GM10248 (cell line): Measurements from ENCODE around the gene COL11A2.
"Not testable (repeated sequence)": the region's sequence is repeated elsewhere in the genome, so short reads cannot be mapped to it uniquely, and the experiment has no call there.

Experiments
- CTCF ChIA-PET: fragments of 300-600 bp; sonication (Branson Sonifier 250); formaldehyde crosslinking; extraction: SDS; loops from one replicate; lab custom pipeline; 2021; ENCODE audit warnings: antibody characterized with exemption; lab: Yijun Ruan, JAX
- POLR2A ChIA-PET: fragments of 350-650 bp; sonication (Branson Sonifier 250); formaldehyde crosslinking; extraction: SDS; loops from one replicate; lab custom pipeline; 2020; ENCODE audit warnings: antibody characterized with exemption; lab: Yijun Ruan, JAX
- DNase-seq: peaks from one replicate; pipeline ENCODE4 v3.0.0; 2012; ENCODE audit errors: extremely low spot score
- TF ChIP-seq, protein P1 (sequence below): IDR thresholded peaks from 2 replicates; pipeline ENCODE4 v1.5.1; 2012; ENCODE audit warnings: mild to moderate bottlenecking, low read depth; ENCODE audit errors: extremely low read depth, missing control alignments, control extremely low read depth

COL11A2 gene

DNA sequence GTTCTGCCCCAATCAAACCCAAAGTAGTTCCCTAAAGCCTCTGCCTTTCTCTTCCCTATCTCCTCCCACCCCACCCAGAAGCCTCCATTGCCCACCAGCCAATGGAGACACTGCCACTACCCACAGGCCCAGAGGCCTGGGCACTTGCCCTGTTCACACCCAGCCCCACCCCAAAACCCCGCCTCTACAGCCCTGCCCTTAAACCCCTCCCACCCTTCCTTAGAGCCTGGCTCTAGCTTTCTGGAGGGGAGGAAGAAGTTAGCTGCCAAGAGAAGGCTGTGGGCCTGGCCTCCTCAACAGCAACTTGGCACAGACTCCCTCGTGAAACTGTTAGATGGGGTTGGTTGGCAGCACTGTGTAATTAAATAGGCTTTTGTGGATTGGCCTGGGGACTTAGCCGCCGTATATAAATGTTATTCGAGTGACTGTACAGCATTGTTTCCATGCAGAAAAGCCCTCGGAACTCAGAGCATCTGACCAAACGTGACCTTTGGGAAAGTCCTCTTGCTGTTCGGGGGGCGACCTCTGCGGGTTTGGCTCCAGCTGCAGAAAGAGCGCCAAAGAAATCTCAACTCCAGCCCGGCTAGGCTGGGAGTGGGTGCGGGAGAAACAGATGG, 31.4 kb downstream of the COL11A2 start:
- DNase-seq, result no peak
- ChIA-PET CTCF (interaction anchor here (0.6 to 4.9 kb wide), 21 partner anchors 10 to 220 kb away, joined by 3 to 41 read pairs (median 4); partner anchors contain the start of genes HLA-DMA and HLA-DMB), POLR2A (no interaction called here)
- TF ChIP-seq, protein P1, sequence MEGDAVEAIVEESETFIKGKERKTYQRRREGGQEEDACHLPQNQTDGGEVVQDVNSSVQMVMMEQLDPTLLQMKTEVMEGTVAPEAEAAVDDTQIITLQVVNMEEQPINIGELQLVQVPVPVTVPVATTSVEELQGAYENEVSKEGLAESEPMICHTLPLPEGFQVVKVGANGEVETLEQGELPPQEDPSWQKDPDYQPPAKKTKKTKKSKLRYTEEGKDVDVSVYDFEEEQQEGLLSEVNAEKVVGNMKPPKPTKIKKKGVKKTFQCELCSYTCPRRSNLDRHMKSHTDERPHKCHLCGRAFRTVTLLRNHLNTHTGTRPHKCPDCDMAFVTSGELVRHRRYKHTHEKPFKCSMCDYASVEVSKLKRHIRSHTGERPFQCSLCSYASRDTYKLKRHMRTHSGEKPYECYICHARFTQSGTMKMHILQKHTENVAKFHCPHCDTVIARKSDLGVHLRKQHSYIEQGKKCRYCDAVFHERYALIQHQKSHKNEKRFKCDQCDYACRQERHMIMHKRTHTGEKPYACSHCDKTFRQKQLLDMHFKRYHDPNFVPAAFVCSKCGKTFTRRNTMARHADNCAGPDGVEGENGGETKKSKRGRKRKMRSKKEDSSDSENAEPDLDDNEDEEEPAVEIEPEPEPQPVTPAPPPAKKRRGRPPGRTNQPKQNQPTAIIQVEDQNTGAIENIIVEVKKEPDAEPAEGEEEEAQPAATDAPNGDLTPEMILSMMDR, result no peak

DNA sequence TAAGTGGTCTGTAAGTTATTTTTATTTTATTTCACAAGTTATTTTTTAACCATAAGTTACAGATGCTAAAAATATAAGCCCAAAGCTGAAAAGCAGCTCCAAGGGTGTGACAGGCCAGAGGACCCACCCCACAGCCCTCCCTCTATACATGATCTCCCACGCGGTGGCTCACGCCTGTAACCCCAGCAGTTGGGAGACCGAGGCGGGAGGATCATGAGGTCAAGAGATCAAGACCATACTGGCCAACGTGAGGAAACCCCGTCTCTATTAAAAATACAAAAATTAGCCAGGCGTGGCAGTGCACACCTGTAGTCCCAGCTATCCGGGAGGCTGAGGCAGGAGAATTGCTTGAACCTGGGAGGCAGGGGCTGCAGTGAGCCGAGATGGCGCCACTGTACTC, 32.2 kb downstream of the COL11A2 start:
- ChIA-PET POLR2A (no interaction called here), CTCF (interaction anchor here (0.6 to 4.9 kb wide), 12 partner anchors 8 to 95 kb away, joined by 3 to 41 read pairs (median 5); no protein-coding TSS in a partner anchor)
- TF ChIP-seq, protein P1, result no peak
- DNase-seq, result no peak

DNA sequence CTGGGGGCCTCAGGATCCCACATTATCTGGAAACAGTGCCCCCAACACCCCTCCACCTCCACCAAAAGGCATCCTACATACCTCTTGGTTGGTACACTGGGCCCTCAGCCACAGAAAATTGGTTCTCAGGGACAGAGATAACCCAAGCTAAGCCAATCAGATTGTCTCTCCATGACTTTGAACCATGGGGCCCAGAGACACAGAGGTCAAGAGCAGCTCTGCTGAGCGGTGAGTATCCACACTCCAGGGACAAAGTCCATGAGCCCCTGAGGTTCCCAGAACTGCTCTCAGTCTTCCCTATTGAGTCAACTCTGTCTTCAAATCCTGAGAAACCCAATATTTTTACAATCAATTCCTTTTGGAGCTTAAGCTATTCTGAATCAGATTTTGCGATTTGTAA, 35.3 kb downstream of the COL11A2 start:
- no peak for DNase-seq
- ChIA-PET POLR2A (no interaction called here), CTCF (interaction anchor here (1.0 to 3.7 kb wide), 5 partner anchors 8 to 271 kb away, joined by 3 to 27 read pairs (median 3); no protein-coding TSS in a partner anchor)
- TF ChIP-seq, protein P1, result no peak

DNA sequence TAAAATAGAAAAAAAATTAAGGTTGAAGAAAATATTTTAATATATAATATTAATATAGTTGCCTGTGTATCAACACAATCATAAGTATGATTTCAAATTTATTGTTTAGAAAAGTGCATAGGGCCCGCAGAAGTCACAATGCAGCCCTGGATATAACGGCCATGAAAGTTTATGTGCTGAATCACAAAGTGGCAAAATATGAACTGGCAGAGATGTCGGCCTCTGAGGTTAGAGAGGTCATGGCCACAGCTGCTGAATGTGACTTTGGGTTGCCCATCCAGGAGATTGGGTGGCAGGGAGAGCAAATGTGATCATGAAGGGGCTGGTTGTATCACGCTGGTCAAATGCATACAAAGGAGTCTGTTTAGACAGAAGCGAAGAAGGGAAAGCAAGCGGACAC, 35.7 kb downstream of the COL11A2 start:
- DNase-seq, result no peak
- TF ChIP-seq, protein P1, result no peak
- ChIA-PET CTCF (interaction anchor here (1.0 to 3.7 kb wide), 3 partner anchors 7 to 92 kb away, joined by 3 to 27 read pairs (median 5); no protein-coding TSS in a partner anchor), POLR2A (no interaction called here)

DNA sequence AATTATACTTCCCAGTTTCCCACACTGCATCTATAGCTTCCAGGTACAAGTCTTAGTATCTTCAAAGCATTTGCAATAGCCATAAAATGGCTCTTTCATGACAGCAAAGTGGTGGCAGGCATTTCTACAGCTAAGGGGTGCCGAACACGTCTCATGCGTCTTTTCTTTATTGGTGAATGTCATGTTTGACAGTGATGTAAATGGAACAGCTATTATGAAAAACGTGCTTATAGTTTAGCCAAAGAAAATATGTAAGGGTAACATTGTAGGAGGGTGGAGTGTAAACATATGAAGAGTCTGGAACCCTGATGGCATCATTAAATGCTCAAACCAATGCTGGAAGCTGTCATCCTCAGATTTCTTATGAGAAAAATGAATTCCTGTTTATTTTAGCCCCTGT, 37.9 kb downstream of the COL11A2 start:
- CTCF ChIA-PET, result interaction anchor here (0.8 to 7.7 kb wide), 12 partner anchors 8 to 157 kb away, joined by 3 to 52 read pairs (median 4); partner anchors contain the start of gene HLA-DPA1
- no peak for DNase-seq
- TF ChIP-seq, protein P1, result no peak
- POLR2A ChIA-PET, result no interaction called here

DNA sequence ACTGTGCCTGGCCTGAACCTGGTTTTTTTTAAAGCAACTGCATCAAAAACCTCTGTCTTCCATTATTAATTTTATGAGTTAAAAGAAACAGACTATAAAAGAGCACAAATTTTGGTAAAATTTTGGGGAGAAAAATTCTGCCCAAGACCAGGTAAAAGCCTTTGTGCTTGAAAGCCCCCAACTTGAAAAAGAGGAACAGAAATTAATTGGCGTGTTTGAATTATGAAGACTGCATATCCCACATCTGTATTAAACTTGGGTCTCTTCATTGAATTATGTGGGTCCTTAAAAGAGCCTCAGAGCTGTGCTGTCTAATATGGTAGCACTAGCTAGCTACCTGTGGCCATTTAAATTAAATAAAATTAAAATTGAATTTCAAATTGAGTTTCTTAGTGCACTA, 41.2 kb downstream of the COL11A2 start:
- ChIA-PET POLR2A (no interaction called here), CTCF (interaction anchor here (0.9 to 8.5 kb wide), 12 partner anchors 7 to 140 kb away, joined by 3 to 86 read pairs (median 8); no protein-coding TSS in a partner anchor)
- TF ChIP-seq, protein P1, result no peak
- no peak for DNase-seq

DNA sequence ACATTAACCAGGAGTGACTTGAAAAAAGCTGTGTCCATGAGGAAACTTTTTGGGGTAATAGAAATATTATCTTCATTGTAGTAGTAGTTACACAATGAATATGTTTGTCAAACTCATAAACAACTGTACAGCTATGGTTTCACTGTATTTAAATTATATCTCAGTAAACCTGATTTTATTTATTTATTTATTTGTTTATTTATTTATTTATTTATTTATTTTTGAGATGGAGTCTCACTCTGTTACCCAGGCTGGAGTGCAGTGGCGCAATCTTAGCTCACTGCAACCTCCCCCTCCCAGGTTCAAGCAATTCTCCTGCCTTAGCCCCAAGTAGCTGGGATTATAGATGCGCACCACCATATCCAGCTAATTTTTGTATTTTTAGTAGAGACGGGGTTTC, 41.7 kb downstream of the COL11A2 start:
- CTCF ChIA-PET, result interaction anchor here (0.9 to 8.5 kb wide), 18 partner anchors 8 to 166 kb away, joined by 3 to 86 read pairs (median 6); no protein-coding TSS in a partner anchor
- DNase-seq, POLR2A ChIA-PET: not testable (repeated sequence)
